Head of caudate nucleus (tissue), 42 donors: ENCODE data around the gene NFIB.

Experiments used
- DNase-seq, 42 donors: peaks; one replicate each; pipeline versions ENCODE4 v3.0.0 to v3.0.0-alpha.2; 2020 to 2021; ENCODE audit warnings: mixed read lengths in 7 of 42
- intact Hi-C: fragments of 100-400 bp; cut with DNase I; formaldehyde crosslinking; loops from one replicate; pipeline ENCODE4 v1.15.0; 2022

NFIB gene

DNA sequence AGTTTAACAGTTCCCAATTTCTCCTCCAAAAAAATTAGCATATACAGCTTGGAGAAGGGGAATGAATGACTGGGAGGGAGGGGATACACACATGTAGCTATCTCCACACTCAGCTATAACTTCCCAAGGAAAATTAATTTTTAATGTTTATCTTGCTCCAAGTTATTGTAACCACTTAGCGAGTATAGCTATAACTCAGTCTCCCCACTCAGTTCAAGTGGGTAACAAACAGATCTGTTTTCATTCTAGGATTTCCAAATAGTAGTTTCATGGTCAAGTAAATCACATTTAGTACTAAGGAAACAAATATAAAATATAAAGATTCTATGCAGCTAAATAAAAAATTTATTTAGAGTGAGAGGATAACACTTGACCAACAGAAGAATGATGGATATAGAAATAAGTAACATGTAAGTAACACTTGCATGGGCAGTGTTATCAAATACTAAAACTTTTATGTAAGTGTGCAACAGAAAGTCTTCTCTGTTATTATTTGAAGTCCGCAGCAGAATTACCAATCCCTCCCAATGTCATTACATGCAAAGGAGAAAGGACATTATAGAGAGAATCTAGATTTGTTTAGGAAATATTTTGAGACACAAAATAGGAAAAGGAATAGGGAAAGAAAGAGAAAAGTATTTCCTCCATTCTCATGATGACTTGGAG lies 10.2 kb upstream of the NFIB start:
- intact Hi-C loops = no loop called here
- no peak for DNase-seq

DNA sequence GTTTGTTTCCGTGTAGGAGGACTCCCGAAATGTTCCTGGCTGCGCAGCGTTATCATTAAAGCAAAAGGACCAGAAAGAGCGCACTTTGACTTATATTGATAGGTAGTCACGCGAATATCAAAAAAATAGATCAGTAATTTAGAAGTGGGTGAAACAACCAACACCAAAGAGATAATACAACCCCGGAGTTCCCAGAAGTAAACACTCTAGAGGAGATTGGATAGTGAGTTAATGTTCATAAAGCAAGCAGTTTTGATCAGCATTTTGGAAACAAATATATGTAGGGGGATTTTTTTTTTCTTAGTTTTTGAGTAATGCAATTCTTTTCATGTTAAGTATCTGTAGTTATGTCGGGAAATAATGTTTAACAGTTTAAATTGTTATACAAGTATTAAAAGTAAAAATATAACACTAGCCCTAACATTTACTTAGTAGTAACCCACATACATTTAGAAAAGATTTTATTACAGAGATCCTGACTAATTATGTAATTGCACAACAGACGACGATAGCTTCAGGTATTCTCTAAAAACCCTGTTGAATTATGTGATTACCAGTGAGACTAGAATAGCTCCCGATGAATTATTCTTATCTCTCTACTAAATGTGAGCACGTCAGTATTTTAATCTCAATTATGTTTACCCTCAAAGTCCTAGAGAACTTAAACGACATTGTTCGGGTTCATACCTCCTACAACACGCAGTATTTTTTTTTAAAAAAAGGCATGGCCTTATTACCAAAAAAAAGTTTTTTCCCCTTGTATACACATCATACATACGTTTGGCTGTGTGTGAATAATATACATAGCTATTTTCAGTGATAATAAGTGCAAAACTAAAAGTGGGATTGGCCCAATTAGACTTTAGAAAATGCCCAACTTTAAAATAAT lies 9.4 kb upstream of the NFIB start:
- DNase-seq = no peak
- intact Hi-C loops = no loop called here

DNA sequence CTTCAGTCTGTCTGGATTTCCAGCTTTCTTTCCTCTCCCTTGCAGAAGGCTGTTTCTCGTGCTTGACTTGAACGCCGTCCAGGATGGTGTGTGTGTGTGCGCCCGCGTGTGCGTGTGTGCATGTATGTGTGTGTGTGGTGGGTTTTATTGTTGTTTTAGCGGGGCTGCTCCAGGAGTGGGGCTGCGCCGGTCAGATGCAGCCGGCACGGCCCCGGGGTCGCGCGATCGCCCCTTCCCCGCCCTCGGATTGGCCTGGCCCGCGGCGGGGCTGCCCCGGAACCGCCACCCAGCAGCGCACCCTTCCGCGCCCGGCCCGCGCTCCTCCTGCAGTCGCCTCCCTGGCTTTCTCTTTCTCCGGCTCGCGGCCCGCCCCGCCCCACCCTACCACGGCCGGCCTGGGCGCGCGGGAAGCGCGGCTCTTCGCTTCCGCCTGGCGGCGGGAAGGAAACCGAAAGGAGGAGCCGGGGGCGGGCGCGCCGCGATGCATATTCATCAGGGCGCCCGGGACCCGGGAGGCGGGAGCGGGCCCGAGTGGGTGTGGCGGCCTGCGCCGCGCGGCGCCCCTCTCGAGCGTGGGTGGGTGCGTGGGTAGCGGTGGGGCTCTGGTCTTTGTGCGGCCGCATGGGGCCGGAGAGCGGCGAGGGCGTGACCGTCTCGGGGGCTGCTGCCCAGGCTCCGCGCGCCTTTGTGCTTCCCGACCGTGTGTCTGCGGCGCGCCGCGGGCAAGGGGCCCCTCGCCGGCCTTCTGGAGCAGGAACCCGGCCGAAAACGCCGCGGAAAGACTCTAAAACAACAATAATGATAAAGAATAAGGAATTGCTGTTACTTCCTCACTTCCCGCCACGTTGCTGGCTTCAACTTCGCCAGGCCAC lies 8.5 kb upstream of the NFIB start:
- peak; percentile 71 to 96 (median 90) for DNase-seq
- intact Hi-C loops = no loop called here

DNA sequence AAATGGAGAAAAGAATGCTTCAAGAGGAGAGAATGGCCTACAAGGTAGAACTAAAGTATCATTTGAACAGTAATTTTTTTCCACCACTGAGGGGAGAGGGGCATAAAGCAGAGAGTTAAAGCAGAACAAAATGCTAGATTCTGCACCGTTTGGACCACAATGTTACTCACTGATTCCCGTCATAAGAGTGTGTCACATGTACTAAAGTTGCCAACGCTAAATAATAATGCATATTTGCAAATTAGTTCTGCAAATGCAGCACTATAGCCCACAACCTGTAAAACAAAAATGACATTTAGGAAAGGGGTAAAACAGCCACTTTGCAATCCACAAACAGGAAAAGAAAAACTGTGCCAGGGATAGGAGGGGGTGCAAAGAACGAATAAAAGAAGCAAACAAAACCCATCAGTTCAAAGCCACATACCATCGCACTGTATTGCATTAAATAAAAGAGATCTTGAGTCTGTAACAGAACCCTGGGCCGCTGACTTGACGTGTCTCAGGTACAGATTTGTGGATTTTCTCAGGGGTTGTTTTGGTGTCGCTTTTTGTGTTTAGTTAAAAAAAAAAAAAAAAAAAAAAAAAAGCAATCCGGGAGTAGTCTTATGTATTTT lies 7.7 kb upstream of the NFIB start:
- intact Hi-C loops = no loop called here
- DNase-seq = no peak

DNA sequence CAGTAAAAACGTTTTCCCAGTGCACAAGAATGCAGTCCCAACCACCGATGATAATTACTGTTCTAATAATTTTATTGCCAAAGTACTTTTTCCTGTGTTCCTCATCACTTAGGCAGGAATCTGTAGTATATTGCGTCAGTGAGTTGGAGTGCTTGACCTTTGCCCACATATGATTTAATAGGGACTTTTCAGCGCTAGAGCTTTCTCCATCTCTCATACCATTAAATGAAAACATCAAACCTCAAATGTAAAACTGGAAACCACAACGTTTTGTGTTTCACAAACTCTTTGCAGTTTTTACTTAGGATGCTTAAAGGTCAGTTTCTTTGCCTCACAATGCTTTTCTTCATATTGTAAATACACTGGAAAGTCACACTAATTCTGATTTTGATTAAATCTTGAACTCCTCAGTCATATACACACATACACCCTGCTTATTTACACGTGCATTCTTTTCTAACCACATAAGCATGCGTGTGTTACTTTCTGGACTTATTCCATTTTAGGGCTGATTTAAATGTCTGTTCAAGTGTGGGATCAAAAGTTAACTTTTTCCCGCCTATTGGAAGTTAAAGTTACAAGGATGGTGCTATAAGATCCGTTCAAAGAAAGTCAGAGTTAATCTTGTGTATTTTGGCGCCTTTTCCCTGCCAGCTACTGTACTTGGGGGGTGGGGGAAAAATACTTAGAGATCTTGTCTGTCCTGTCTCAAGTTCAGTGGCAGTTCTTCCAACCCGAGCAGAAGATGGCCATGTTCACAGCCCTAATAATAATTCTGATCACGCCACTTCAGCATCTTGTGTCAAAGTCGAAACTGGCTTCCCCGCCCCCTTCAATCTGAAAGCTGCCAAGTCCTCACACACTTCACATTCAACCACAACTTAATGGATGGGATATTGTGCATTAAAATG lies 6.6 kb upstream of the NFIB start:
- peak in 37 of 42 donors; percentile 39 to 87 (median 67) for DNase-seq
- intact Hi-C loops = no loop called here

DNA sequence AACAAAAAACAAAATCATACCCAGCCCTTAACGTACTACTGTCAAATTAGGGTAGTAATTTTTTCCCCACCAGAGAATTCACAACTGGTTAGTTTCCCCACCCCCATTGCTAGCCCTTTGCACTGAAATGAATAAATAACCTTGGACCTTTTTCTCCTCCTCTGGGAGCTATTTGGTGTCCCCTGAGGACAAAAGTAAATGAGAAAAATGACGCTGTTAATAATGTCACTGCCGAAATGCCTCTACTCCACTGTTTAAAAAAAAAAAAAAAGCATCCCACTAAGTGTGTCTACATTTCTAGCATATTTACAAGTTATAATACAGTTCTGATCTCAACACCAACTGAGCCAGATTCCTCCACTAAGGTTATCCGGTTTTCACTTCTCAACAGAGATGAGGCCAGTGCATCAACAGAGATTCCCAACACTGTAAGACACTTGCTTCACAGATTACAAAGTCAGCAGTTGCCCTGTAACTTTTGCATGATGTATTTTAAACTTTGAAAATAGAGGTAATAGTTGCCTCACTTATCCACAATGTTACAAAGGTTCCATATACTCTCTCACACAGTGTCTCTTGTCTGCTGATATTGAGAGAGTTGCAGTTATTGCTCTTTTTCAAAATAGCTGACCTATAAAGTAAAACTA lies 5.1 kb upstream of the NFIB start:
- no peak for DNase-seq
- intact Hi-C loops = no loop called here

DNA sequence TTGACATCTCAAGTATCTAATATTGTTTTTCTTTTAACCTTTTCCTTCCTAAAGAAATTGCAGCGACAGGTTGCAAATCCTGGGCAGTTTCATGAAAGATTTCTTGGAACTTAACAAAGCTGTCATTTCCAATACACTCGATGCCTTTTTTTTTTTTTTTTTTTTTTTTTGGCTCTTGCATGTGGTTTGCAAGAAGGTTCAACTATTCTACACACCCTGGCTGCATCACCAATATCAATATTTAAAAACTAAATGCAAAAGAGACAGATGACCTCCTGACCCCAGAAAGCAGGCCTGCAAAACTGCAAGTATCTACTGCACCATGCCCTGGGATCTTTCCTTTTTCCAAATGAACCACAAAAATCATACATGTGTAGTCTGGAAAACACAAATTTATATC lies 4.4 kb upstream of the NFIB start:
- DNase-seq = no peak
- intact Hi-C loops = no loop called here

DNA sequence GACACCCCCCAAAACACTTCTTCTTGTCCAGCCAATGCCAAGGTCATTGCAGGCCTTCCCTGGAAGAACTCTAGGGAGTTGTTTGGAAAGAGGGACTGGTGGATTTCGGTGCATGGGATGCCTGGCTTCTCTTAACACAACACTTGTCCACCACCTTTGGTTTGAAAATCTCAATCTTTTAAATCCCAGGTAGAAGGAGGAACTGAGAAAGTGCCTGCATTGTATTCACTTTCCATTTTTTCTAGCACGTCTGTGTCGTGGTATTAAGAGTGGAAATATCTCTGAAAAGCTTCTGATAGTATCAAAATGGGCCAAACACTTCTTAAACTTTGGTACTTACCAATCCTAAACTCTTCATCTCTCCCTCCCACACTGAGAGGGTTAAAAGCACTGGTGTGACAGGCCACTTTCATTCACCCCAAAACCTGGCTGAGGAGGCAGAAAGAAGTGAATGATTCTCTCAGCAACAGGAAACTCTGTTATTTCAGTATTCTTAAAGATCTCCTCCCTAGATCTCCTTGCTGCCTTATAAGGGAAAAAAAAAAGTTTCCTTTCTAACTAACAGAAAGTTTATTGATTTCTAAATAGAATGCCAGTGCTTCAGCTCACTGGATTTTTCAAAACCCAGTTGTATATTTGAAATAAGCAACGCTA lies 3.9 kb upstream of the NFIB start:
- no peak for DNase-seq
- intact Hi-C loops = no loop called here

DNA sequence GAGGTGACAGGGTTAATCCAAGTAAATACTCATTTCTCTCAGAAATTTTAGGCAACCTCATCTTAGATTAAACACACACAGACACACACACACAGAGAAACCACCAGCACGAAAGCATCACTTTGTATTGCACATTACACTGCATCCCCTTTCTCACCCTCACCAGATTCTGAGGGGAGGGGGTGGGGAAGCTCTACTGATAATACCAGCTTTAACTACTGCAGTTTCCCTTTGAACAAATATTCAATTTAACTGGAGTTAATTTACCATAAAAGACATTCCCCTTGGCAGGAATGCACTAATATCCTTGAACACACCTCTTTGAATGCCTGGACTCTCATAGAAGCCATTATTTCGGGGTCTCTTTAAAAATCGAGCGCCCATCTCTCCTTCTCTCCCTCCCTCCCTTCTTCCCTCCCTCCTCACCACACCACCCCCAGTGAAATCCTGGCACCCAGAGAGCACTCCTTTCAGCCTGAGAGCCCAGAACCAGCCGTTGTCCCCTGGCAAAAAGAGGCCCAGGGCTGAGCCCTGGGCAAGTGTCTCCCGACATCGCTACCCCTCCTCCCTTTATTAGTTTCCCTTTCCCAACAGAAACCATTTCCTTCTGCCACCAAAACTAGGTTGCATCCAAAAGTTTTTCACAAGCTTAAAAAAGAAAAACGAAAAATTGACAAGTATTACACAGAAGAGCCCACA lies 2.8 kb upstream of the NFIB start:
- intact Hi-C loops = no loop called here
- peak in 28 of 42 donors; percentile 30 to 77 (median 53) for DNase-seq

DNA sequence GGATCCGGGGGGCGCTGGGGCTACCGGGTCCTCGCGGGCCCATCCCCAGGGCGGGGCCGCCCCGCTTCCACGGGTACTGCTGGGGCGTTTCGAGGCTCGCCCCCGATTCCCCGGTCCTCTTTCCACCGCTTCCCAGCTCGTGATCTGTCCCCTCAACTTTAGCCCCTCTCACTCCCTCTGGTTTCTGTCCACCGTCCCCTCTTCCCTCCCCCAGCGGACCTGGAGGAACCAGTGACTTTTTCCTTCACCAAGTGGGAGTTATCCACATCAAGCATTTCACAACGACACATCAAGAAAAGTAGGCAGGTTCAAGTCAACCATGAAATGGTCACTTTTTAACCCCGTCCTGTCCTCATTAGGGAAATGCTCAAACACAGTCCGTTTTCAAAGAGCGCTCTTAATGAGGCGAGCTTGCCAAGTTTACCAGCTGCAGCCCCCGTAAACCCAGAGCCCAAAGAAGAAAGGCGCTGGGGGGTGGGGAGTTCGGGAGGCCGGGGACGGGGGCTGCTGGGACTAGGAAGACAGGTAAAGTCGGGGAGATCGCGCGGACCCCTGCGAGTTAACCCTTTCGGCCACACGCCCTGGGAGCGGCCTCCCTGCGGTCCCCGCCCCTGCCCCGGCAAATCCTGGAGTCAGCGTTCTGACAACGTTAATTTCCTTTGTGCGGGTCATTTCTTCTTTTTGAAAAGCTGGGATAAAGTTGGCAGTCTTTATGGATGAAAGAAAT lies 2.1 kb upstream of the NFIB start:
- DNase-seq = peak in 20 of 42 donors; percentile 17 to 66 (median 36)
- intact Hi-C loops = loop anchor here (2.0 kb wide), 1 partner anchor 29 kb away; no protein-coding TSS in a partner anchor

DNA sequence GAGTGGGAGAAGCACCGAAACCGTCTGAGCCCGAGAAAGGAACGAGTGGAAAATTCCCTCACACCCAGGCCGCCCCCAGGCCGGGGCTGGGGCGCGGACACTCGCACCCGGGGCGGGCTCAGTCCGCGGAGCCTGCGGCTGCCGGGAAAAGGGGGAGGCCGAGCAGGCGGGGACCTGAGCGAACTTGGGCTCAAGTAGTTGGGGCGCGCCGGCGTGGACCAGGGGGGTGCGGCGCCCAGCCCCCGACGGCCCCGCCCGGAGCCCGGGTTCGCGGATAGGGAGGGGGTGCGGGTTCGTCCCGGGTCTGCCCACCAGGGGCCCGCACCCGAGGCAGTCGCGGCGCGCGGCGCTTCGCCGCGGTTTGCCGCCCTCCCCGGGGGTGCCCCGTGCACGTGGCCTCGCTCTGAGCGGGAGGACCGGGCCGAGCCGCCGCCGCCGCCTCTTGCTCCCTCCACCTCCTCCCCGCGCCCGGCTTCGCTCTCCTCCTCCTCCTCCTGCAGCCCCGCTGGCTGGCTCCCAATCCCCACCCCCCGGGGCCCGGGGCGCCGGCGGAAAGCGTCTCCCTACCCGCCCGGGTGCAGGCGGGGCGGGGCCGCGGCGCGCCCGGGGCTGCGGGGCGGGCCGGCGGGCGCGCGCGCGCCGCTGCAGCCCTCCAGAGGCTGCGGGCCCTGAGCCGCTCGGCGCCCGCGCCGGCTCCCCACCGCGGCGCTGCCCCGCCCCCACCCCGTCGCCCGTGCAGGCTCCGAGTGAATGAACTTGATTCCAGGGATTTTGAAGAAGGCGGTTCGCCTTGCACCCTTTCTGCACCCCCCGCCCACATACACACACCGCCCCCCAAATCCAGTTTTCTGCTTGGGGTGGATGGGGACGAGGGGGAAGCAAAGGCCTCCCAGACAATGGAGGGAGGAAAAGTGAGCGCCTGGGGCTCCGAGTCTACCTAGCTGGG lies 1.3 kb upstream of the NFIB start:
- peak; percentile 67 to 98 (median 94) for DNase-seq
- intact Hi-C loops = loop anchor here (2.0 kb wide), 1 partner anchor 30 kb away; no protein-coding TSS in a partner anchor

DNA sequence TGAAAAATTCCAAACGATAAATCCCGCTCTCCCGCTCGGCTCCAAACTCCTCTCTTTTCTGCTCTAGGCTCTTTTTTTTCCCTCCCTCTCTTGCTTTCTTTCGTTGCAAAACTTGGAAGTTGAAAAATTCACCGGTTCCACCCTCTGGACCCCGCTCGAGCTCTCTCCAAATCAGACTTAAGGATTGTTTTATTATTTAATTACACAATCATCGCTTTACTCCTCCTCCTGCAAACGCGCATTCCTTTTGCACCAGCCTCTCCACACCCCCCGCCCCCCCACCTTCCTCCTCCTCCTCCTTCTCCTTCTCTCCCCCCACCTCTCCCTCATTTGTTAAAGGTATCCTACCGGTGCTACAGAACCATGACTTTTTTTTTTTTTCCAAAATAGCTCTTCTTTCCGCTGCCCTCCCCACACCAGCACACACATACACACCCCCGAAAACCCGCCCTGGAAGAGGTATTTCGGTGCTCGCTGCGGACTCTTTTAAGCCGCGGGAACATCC lies 535 bp upstream of the NFIB start:
- peak in 16 of 42 donors; percentile 17 to 81 (median 42) for DNase-seq
- intact Hi-C loops = loop anchor here (2.0 kb wide), 1 partner anchor 30 kb away; no protein-coding TSS in a partner anchor

DNA sequence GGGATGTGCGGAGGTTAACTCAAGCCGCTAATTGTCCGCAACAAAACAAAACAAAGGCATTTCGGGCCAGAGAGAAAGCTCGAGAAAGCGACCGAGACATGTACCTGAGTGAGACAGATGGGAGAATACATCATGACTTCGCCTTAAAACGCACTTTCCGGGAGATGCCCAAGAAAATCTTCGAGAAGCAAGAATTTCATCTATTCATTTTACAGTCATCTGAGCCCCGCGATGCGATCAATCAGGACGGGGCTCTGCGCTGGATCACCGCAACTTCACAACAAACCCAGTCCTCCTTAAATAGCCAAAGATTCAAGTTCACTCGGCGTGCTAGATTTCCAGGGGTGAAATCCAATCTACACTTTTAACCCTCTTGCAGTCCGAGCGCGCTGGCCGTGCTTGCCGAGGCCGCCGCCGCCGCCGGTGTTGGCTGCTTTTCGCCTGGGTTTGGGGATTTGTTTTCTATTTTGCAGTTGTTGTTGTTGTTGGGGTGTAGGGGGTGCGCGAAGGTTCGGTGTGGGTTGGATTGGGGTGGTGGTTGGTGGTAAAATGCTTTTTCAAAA lies 482 bp downstream of the NFIB start:
- DNase-seq = peak in 18 of 42 donors; percentile 18 to 68 (median 40)
- intact Hi-C loops = no loop called here
